HCT116 (cell line): ENCODE data around the gene PCDH9. TPM values are rescaled to one million over a fixed set of nuclear protein-coding genes. Genes with fewer than 3 reads are reported as not detected.
A peak's percentile ranks its signal among the peaks of the same experiment; 100 is the strongest.

ENCODE experiments used
- ATAC-seq: fragments of 200-7000 bp; cut with Tn5 transposase; 2 replicates; pipeline ENCODE4 v1.9.1; 2020; ENCODE audit warnings: mild to moderate bottlenecking, moderate library complexity
- BruUV-seq: library from RNA; stranded (reverse); fragments of 400-500 nt; replicated peaks from 2 replicates; lab custom pipeline; 2021; lab: Mats Ljungman, UMichigan
- CTCF ChIA-PET: fragments of 300-600 bp; sonication (Branson Sonifier 250); formaldehyde crosslinking; loops from one replicate; lab custom pipeline; 2021; ENCODE audit warnings: antibody characterized with exemption; lab: Charles Lee
- POLR2A ChIA-PET: fragments of 300-600, 350-600 bp; sonication (Branson Sonifier 250); formaldehyde crosslinking; loops from one replicate; lab custom pipeline; 2021; ENCODE audit warnings: antibody characterized with exemption; lab: Charles Lee
- RAD21 ChIA-PET, 2 experiments: fragments of 300-600 bp; sonication (Branson Sonifier 250); formaldehyde crosslinking; loops; one replicate each; lab custom pipeline; 2023; ENCODE audit warnings: low total read pairs in 2 of 2; ENCODE audit not compliant: uncharacterized antibody in 2 of 2, unreplicated experiment in 2 of 2, low non-redundant PET in 1 of 2; lab: Charles Lee
- DNase-seq: peaks from one replicate; pipeline ENCODE4 v3.0.0-alpha.2; 2010; ENCODE audit warnings: low read depth, low spot score
- H2AFZ ChIP-seq: fragments of 200-600 bp; shearing (Covaris generic), sonication (generic); 2 replicates; pipeline ENCODE4 v1.6.1; 2017; ENCODE audit warnings: low read depth, mixed run types, mixed read lengths, antibody characterized with exemption, low read length; ENCODE audit not compliant: poor library complexity, severe bottlenecking
- H3K27ac ChIP-seq: 2 replicates; pipeline ENCODE4 v1.5.1; 2012; ENCODE audit warnings: low read depth, low read length
- H3K27me3 ChIP-seq: fragments of 200-600 bp; sonication (generic); 2 replicates; pipeline ENCODE4 v1.6.1; 2016; ENCODE audit warnings: mixed run types, low read length, mixed read lengths; ENCODE audit not compliant: insufficient read depth
- H3K36me3 ChIP-seq, 2 experiments: fragments of 200-500 bp in 1 of 2; fragments of 200-600 bp in 1 of 2; sonication (Bioruptor generic) in 1 of 2; sonication (generic) in 1 of 2; 2 replicates each; pipeline versions ENCODE4 v1.5.1 to v1.6.1; 2014 to 2016; ENCODE audit warnings: low read length in 2 of 2, inconsistent platforms in 1 of 2, mixed read lengths in 1 of 2, mixed run types in 1 of 2; ENCODE audit not compliant: insufficient read depth in 2 of 2, control insufficient read depth in 1 of 2
- H3K4me1 ChIP-seq, 2 experiments: fragments of 200-600 bp in 1 of 2; sonication (generic) in 1 of 2; 2 replicates each; pipeline versions ENCODE4 v1.5.1 to v1.6.1; 2012 to 2017; ENCODE audit warnings: low read length in 2 of 2, inconsistent platforms in 1 of 2, mild to moderate bottlenecking in 1 of 2, mixed read lengths in 1 of 2, mixed run types in 1 of 2, moderate library complexity in 1 of 2; ENCODE audit not compliant: insufficient read depth in 2 of 2, control insufficient read depth in 1 of 2
- H3K4me2 ChIP-seq: fragments of 200-600 bp; sonication (generic); 2 replicates; pipeline ENCODE4 v1.6.1; 2017; ENCODE audit warnings: mixed run types, low read length, mixed read lengths
- H3K4me3 ChIP-seq, 2 experiments: fragments of 200-600 bp in 1 of 2; sonication (generic) in 1 of 2; replicated peaks in 1 of 2; 2 replicates each; pipeline ENCODE4 v1.5.1; 2011 to 2016; ENCODE audit warnings: low read length in 2 of 2, control low read depth in 1 of 2, low read depth in 1 of 2, mild to moderate bottlenecking in 1 of 2, mixed read lengths in 1 of 2, mixed run types in 1 of 2
- H3K79me2 ChIP-seq: fragments of 200-600 bp; sonication (generic); 2 replicates; pipeline ENCODE4 v1.6.1; 2017; ENCODE audit warnings: mild to moderate bottlenecking, mixed run types, low read length, moderate library complexity, mixed read lengths; ENCODE audit not compliant: insufficient read depth
- H3K9ac ChIP-seq: fragments of 200-600 bp; sonication (generic); 2 replicates; pipeline ENCODE4 v1.6.1; 2016; ENCODE audit warnings: low read length, mixed read lengths
- H3K9me2 ChIP-seq: fragments of 200-600 bp; sonication (generic), shearing (Covaris generic); 2 replicates; pipeline ENCODE4 v1.6.1; 2017; ENCODE audit warnings: mixed run types, mild to moderate bottlenecking, moderate library complexity; ENCODE audit not compliant: insufficient read depth
- H3K9me3 ChIP-seq, 2 experiments: fragments of 200-500 bp in 1 of 2; fragments of 200-600 bp in 1 of 2; sonication (Bioruptor generic) in 1 of 2; sonication (generic) in 1 of 2; 2 replicates each; pipeline ENCODE4 v1.6.1; 2014 to 2017; ENCODE audit warnings: low read length in 2 of 2, mixed read lengths in 2 of 2, inconsistent platforms in 1 of 2, low read depth in 1 of 2, mild to moderate bottlenecking in 1 of 2, mixed run types in 1 of 2, moderate library complexity in 1 of 2; ENCODE audit not compliant: control insufficient read depth in 1 of 2, insufficient read depth in 1 of 2
- H4K20me1 ChIP-seq: fragments of 200-600 bp; sonication (generic), shearing (Covaris generic); 2 replicates; pipeline ENCODE4 v1.6.1; 2017; ENCODE audit warnings: mixed run types, mild to moderate bottlenecking, moderate library complexity; ENCODE audit not compliant: insufficient read depth
- ATF3 ChIP-seq: IDR thresholded peaks from 2 replicates; pipeline ENCODE4 v1.6.1; 2012
- CBX3 ChIP-seq: IDR thresholded peaks from 2 replicates; pipeline ENCODE4 v1.6.1; 2012; ENCODE audit warnings: low read depth
- EGR1 ChIP-seq: IDR thresholded peaks from 2 replicates; pipeline ENCODE4 v1.6.1; 2012; ENCODE audit warnings: low read depth
- ELF1 ChIP-seq: IDR thresholded peaks from 2 replicates; pipeline ENCODE4 v1.6.1; 2012; ENCODE audit warnings: low read depth, borderline replicate concordance
- EZH2 ChIP-seq: fragments of 200-600 bp; sonication (generic); IDR thresholded peaks from 2 replicates; pipeline ENCODE4 v1.6.1; 2017; ENCODE audit warnings: antibody characterized with exemption, mixed run types
- FOSL1 ChIP-seq: IDR thresholded peaks from 2 replicates; pipeline ENCODE4 v1.6.1; 2012; ENCODE audit warnings: low read depth
- JUND ChIP-seq: IDR thresholded peaks from 2 replicates; pipeline ENCODE4 v1.6.1; 2012
- POLR2A ChIP-seq: IDR thresholded peaks from 2 replicates; pipeline ENCODE4 v1.7.0; 2011; ENCODE audit warnings: borderline replicate concordance; ENCODE audit not compliant: insufficient read depth, insufficient read length; ENCODE audit errors: extremely low read depth
- RAD21 ChIP-seq: IDR thresholded peaks from 2 replicates; pipeline ENCODE4 v1.6.1; 2012; ENCODE audit warnings: low read depth, mild to moderate bottlenecking
- REST ChIP-seq: IDR thresholded peaks from 2 replicates; pipeline ENCODE4 v1.6.1; 2012; ENCODE audit warnings: low read depth
- SIN3A ChIP-seq: IDR thresholded peaks from 2 replicates; pipeline ENCODE4 v1.6.1; 2012; ENCODE audit warnings: low read depth
- SP1 ChIP-seq: IDR thresholded peaks from 2 replicates; pipeline ENCODE4 v1.6.1; 2012; ENCODE audit warnings: low read depth
- SRF ChIP-seq: IDR thresholded peaks from 2 replicates; pipeline ENCODE4 v1.6.1; 2012; ENCODE audit warnings: low read depth
- intact Hi-C: fragments of 100-400 bp; cut with micrococcal nuclease; formaldehyde crosslinking; loops from 2 replicates; pipeline ENCODE4 v1.10.0; 2022
- total RNA-seq: library from RNA; stranded (reverse); gene quantifications from one replicate; pipeline ENCODE4 v1.2.1, GENCODE V29; 2021; ENCODE audit not compliant: unreplicated experiment
- TF ChIP-seq, protein P1 (sequence below), 3 experiments: fragments of 200-600 bp in 1 of 3; sonication (generic) in 1 of 3; IDR thresholded peaks in 2 of 3; conservative IDR thresholded peaks in 1 of 3; 2 replicates each; pipeline ENCODE4 v1.5.1; 2012 to 2017; ENCODE audit warnings: low read depth in 2 of 3, low read length in 2 of 3, antibody characterized with exemption in 1 of 3, borderline replicate concordance in 1 of 3, control low read depth in 1 of 3, mild to moderate bottlenecking in 1 of 3, mixed read lengths in 1 of 3, mixed run types in 1 of 3, moderate library complexity in 1 of 3; ENCODE audit not compliant: insufficient read depth in 1 of 3
- TF ChIP-seq, protein P2 (sequence below): IDR thresholded peaks from 2 replicates; pipeline ENCODE4 v1.6.1; 2012

The PCDH9 gene
- total RNA-seq, 1 experiment from 2014 or later, result 0.02 TPM

DNA sequence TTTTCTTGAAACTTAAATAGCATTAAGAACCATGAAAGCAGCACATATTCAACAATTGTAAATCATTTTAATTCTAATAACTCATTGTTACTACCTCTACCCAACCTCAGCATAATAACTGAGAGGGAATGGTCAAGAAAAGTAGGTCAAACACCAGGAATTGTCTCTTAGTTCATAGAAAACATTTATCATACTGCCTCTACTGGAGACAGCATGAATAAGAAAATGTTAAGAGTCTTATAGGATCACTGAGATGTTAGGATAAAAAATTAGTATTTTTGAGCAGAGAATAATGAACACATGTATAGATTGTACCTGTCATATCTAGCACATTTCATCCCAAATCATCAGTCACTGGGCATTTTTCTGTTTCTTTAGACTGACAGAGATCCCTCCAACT is 515.3 kb downstream of the PCDH9 start:
- BruUV-seq, result no TSS peak
- H2AFZ ChIP-seq, result no peak overlapping the region
- ChIA-PET POLR2A (no interaction called here), RAD21 (no interaction called here)
- H4K20me1 ChIP-seq, result no peaks in the 10 kb centered on the region
- H3K4me1 ChIP-seq, result no peaks in the 10 kb centered on the region
- no peak overlapping the region for H3K4me3 ChIP-seq
- TF ChIP-seq SRF, result no peak
- TF ChIP-seq, protein P1, sequence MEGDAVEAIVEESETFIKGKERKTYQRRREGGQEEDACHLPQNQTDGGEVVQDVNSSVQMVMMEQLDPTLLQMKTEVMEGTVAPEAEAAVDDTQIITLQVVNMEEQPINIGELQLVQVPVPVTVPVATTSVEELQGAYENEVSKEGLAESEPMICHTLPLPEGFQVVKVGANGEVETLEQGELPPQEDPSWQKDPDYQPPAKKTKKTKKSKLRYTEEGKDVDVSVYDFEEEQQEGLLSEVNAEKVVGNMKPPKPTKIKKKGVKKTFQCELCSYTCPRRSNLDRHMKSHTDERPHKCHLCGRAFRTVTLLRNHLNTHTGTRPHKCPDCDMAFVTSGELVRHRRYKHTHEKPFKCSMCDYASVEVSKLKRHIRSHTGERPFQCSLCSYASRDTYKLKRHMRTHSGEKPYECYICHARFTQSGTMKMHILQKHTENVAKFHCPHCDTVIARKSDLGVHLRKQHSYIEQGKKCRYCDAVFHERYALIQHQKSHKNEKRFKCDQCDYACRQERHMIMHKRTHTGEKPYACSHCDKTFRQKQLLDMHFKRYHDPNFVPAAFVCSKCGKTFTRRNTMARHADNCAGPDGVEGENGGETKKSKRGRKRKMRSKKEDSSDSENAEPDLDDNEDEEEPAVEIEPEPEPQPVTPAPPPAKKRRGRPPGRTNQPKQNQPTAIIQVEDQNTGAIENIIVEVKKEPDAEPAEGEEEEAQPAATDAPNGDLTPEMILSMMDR (IDR thresholded peaks at IDR 0.05 in 2 of 3, conservative IDR thresholded peaks at IDR 0.05 in 1 of 3; ENCODE audit: borderline replicate concordance in 1 of 3, insufficient read depth in 1 of 3, low read depth in 2 of 3, low read length in 2 of 3), result peak in 2 of 3 experiments; percentile 23 to 48; a peak in 2 of 6 replicates
- TF ChIP-seq, all 23 proteins: peak for 1
- Histone ChIP-seq H3K9me3 (no peaks in the 10 kb centered on the region), H3K36me3 (no peaks in the 10 kb centered on the region), H3K27ac (no peak overlapping the region), H3K4me2 (no peak overlapping the region), H3K9ac (no peak overlapping the region), H3K79me2 (no peaks in the 10 kb centered on the region), H3K9me2 (no peaks in the 10 kb centered on the region; the same call in 1 of the 2 replicates), H3K27me3 (no peaks in the 10 kb centered on the region)
- CTCF ChIA-PET, result no interaction called here
- intact Hi-C loops, result no loop called here
- ATAC-seq (peak; percentile 54), DNase-seq (no peak)

- CTCF ChIA-PET, result no interaction called here
- no peak for DNase-seq
- POLR2A ChIA-PET, result no interaction called here
- H3K27me3 ChIP-seq, result no peaks in the 10 kb centered on the region
- no peak overlapping the region for H3K4me3 ChIP-seq
- BruUV-seq, result no TSS peak
- no peaks in the 10 kb centered on the region for H3K9me2 ChIP-seq
- no peak overlapping the region for H3K9ac ChIP-seq
- no peak overlapping the region for H3K27ac ChIP-seq
- no peaks in the 10 kb centered on the region for H3K36me3 ChIP-seq
- H3K79me2 ChIP-seq, result no peaks in the 10 kb centered on the region
- no peak for ATAC-seq
- H3K4me1 ChIP-seq, result no peaks in the 10 kb centered on the region
- RAD21 ChIA-PET, result no interaction called here
- no peaks in the 10 kb centered on the region for H4K20me1 ChIP-seq
- intact Hi-C loops, result no loop called here
- H3K9me3 ChIP-seq, result no peaks in the 10 kb centered on the region
- no peak overlapping the region for H3K4me2 ChIP-seq
- no peak overlapping the region for H2AFZ ChIP-seq
- TF ChIP-seq REST (no peak), SRF (no peak), JUND (no peak), POLR2A (no peak), CBX3 (no peak), EGR1 (no peak), ATF3 (no peak), RAD21 (no peak), SIN3A (no peak), SP1 (no peak), EZH2 (no peak), ELF1 (no peak), FOSL1 (no peak)
- TF ChIP-seq, protein P2, sequence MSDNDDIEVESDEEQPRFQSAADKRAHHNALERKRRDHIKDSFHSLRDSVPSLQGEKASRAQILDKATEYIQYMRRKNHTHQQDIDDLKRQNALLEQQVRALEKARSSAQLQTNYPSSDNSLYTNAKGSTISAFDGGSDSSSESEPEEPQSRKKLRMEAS, result no peak
These were observed 526.0 kb downstream of the PCDH9 start for GRCh38 chr13:66704110-66704509.
